GM18508 (cell line): Measurements from ENCODE around the gene ROPN1L.
"Not testable (repeated sequence)": the region's sequence is repeated elsewhere in the genome, so short reads cannot be mapped to it uniquely, and the experiment has no call there.

Experiments
- ATAC-seq: cut with Tn5 transposase; IDR thresholded peaks from one replicate; pipeline ENCODE4 v1.9.1; 2021; ENCODE audit warnings: moderate number of reproducible peaks; ENCODE audit not compliant: insufficient read depth, unreplicated experiment

ROPN1L gene

GRCh38 chr5:10497554-10497953 lies 55.9 kb downstream of the ROPN1L start:
- ATAC-seq = no peak

- ATAC-seq = no peak
These were observed 56.7 kb downstream of the ROPN1L start for GRCh38 chr5:10498350-10498749.

GRCh38 chr5:10499066-10499465 lies 57.4 kb downstream of the ROPN1L start:
- ATAC-seq = no peak

GRCh38 chr5:10499776-10500175 lies 58.1 kb downstream of the ROPN1L start:
- ATAC-seq = no peak

GRCh38 chr5:10500669-10501068 lies 59.0 kb downstream of the ROPN1L start:
- ATAC-seq = no peak

GRCh38 chr5:10501554-10502075 lies 59.9 kb downstream of the ROPN1L start:
- ATAC-seq = no peak

GRCh38 chr5:10502130-10502529 lies 60.5 kb downstream of the ROPN1L start:
- no peak for ATAC-seq

GRCh38 chr5:10502578-10502977 lies 60.9 kb downstream of the ROPN1L start:
- ATAC-seq = no peak

GRCh38 chr5:10503321-10503720 lies 61.6 kb downstream of the ROPN1L start:
- no peak for ATAC-seq

- no peak for ATAC-seq
These were observed 62.5 kb downstream of the ROPN1L start for GRCh38 chr5:10503997-10504793.

- peak; percentile 76 for ATAC-seq
These were observed 63.9 kb downstream of the ROPN1L start for GRCh38 chr5:10505517-10506095.

- ATAC-seq = no peak
These were observed 64.9 kb downstream of the ROPN1L start for GRCh38 chr5:10506535-10506934.

- no peak for ATAC-seq
These were observed 66.0 kb downstream of the ROPN1L start for GRCh38 chr5:10507575-10508096.

GRCh38 chr5:10509575-10509974 lies 67.9 kb downstream of the ROPN1L start:
- no peak for ATAC-seq

GRCh38 chr5:10511741-10512640 lies 70.3 kb downstream of the ROPN1L start:
- ATAC-seq = no peak

GRCh38 chr5:10513501-10514442 lies 72.1 kb downstream of the ROPN1L start:
- no peak for ATAC-seq

GRCh38 chr5:10514572-10514971 lies 72.9 kb downstream of the ROPN1L start:
- ATAC-seq = not testable (repeated sequence)
